ENCODE measurements around the gene PVALEF. TPM values are rescaled to one million over a fixed set of nuclear protein-coding genes. Genes with fewer than 3 reads are reported as not detected.

The PVALEF gene
- total RNA-seq, 1 donor from 2014 or later = not detected

DNA sequence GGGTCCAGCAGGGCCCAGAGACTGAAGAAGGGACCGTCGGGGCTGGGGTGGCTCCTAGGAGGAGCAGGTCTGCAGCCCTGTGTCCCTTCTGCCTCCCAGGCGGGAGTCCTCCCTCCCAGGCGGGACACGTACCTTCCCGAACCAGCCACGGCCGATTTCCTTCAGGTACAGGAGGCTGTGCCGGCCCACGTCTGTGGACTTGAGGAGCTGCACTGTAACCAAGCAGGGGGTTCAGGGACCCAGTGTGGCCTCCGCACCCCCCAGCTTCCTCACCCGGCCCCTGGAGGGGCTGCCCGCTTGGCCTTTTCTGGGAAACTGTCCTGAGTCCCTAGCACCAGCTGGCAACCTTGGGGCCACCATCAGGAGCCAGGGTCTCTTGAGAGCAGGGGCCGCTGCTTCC, 37.0 kb upstream of the PVALEF start:
- ATAC-seq (no peak), DNase-seq (ENCODE audit: low spot score) (no peak)

DNA sequence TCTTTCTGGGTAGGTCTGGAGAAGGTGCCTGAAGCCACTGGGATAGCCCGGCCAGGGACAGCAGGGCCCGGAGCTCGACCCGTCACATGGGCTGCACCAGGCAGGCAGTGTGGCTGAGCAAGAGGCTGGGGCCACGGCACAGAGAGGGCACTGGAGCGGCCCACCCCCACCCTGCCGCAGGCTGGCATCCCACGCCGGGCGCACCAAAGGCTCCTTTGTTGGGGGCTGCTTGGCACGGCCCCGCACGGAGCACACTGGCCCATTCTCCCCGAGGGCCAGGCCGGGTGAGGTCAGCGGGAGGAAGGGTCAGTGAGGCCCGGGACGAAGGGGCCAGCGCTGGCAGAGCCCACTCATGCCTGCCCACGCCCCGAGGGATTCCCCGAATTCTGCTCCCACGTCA, 36.5 kb upstream of the PVALEF start:
- no peak for DNase-seq (ENCODE audit: low spot score)
- no peak for ATAC-seq

DNA sequence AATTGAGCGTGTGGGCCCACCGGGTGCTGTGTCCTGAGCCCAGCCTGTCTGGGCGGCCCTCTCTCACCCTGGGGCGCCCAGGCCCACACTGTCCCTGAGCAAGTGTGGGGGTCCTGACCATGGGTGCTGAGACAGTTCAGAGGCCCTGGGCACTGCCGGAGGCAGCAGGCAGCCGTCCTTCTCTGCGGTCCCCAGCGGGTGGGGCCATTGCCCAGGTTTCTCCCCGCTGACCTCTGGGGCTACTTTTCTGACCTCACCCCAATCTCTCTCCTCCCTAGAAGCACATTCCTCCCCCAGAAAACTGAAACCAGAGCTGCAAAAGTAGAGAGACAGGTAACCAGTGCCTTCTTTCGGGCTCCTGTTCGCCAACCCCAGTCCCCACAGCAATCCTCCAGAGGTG, 36.0 kb upstream of the PVALEF start:
- no peak for ATAC-seq
- no peak for DNase-seq (ENCODE audit: low spot score)

DNA sequence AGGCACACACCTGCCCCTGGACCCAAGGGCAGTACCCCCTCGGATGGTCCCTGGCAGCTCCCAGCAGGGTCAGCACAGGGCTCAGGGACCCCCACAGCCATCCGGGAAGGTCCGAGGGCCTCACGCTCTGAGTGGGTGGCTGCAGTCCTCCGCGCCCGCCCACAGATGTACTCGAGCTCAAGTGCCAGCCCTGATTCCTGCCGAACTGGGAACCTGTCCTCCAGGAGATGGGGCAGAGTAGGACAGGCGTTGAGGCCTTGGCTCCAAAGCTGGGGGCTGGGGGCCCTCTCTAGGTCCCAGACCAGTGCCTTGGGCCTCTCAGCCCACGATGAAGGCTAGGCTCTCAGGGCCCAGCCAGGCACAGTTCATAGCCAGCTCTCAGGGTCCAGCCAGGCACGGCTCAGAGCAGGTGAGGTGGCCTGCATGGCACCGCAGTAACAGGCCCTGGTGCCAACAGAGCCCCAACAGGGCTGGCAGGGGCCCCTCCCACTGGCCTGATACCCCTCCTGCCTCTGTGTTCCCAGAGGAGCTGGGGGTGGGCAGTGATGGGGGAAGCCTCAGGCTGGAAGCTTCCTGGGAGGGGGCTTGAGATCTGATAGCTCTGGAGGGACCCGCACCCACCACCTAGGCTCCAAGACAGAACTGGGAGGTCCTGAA, 35.5 kb upstream of the PVALEF start:
- no peak for DNase-seq (ENCODE audit: low spot score)
- no peak for ATAC-seq

DNA sequence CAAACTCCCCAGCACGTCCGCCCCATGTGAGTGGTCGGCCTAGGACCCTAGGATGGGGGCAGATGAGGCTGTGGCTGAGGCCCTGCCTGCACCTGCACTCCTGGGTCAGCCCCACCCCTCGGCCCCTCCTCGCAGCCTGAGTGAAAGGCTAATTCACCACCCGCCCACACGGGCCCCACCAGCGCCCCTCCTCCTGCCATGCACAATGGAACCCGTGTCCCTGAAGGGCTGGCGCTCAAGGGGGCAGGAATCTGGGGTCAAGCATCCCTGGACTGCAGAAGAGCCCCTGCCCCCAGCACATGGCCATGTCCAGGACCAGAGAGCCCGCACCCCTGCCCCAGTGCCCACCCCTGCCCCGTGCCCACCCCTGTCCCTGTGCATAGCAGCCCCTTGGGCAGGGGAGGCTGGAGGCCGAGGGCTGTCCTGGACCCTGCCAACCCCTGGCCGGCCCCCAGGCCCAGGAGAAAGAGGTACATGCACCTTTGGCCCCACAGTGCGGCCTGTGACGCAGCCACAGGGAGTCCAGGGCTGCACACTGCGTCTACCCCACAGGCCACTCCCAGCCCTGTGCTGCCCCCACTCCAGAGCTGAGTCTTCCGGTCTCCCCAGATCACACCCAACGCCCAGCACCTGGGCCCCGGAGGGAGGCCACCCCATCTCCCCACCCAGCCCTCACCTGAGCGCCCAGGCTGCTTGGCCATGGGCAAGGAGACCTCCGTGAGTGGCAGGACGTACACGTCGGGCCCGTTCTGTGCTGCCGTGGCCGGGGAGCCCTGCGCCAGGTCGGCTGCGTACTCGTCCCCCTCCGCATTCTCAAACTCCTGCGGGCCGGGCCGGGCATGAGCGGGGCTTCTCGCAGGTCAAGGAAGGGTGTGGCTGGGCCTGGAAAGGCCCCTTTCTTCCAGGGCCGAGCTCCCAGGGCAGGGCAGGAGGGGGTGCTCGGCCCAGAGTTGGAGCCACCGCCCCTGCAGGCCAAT, 34.6 kb upstream of the PVALEF start:
- no peak for DNase-seq (ENCODE audit: low spot score)
- ATAC-seq = no peak

DNA sequence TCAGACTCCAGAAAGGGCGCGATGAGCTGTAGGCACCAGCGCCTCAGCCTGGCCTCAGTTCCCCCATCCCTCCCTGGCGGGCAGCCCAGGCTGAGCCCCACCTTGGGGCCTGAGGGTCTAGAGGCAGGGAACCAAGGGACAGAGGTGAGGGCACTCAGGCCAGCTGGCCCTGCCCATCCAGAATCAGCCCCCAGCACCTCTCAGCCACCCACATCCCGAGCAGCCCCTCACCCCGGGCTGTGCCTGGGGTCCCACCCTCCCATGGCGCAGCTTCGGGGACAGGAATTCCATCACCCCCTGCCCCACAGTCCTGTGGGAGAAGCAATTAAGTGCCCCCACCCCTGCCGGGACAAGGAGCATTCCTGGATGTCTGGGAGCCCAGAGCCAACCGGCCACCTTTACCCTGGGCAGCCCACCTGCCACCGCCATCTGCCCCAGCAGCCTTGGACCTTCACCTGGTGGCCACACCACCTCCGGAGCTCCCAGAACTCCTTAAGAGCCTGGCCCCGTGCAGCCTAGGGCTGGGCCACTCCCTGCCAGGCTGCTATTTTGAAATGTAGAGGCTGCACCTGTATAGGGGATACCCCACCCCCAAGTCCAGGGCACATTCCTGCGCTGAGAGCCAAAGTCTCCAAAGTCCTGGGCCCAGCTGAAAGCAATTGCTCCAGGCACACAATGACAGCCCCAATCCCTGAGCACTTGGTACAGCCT, 33.7 kb upstream of the PVALEF start:
- DNase-seq (ENCODE audit: low spot score) (no peak), ATAC-seq (no peak)

DNA sequence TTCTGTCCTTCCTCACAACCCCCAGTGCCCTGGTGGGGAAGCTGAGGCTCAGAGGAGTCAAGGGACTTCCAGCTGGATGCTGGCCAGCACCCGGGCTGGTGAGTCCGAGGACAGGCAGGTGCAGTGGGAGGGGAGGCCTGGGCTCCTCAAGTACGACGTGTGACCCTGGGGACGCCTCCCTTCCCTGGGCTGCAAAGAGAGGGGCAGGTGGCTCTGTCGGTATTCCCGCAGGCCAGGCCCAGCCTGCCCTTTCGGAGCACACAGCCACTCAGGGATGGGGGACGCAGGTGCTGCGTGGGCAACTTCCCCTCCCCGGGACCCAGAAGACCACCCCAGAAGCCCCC, 33.1 kb upstream of the PVALEF start:
- no peak for ATAC-seq
- no peak for DNase-seq (ENCODE audit: low spot score)

DNA sequence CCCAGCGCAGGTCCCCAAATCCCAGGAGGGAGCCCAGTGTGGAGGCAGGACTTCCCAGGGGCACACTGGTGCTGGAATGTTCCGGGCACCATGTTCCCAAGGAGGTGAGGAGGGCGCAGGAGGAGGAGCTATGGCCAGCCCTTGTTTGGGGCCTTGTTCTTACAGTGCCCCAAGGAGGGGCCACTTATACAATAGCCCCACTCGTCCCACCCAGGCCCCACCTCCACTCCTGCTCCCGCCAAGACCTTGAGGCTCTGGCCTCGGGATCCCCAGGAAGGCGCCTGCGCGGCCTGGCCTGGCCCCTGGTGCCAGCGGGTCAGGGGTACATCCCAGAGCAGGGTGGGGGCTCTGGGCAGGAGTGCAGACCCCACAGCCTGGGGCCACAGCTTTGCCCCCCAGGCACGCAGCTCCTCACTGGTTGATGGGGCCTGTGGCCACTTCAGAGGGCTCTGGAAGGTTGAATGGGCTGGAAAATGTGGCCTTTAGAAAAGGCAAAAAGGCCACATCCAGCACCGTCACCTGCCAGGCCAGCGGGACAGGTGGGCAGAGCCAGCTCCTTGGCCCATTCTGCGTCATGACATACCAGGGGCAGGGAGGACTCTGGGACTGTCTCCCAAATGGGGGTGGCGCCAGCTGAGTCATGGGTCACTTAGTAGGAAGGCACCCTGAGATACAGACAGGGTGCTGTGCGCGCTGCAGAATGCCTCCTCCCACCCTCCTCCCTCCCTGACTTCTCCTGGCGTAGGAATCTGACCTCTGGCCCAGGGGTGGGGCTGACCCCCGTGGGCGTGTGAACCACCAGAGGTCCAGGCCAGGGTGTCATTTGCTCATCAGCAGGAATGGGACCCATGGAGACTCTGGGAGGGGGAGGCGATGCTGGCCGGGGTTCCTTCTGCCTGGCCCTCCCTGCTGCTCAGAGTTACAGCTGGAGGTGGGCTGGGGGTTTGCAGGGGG, 32.3 kb upstream of the PVALEF start:
- DNase-seq (ENCODE audit: low spot score) (no peak), ATAC-seq (peak; percentile 58)

DNA sequence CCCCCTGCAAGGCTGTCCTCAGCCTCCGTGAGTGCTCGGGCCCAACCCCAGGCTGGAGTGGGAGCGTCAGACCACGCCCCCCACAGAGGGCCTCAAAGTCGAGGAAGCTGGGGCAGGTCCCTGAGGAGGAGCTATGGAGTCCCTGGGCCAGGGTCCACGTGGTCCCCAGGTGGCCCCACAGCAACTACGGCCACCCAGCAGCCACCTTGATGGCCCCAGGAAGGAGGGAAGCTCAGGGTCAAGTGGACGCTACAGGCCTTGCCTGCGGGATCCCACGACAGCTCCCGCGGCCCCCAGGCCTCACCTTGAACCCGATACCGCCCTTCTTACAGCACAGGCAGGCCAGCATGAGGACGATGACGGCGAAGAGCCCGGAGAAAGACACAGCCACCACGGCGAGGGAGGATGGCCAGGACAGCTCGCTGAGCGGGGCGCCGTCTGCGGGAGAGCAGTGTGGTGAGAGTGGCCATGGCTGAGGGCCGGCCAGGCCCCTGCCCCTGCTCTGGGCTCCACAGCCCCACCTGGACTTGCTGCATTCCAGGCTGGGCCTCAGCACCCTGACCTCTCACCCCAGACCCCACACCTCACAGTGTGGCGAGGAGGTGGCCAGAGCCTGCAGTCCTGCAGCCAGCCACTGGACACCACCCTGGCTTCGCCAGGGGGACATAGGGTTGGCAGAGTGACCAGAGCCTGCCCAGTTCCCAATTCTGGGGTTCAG, 31.1 kb upstream of the PVALEF start:
- DNase-seq (ENCODE audit: low spot score) = no peak
- no peak for ATAC-seq

DNA sequence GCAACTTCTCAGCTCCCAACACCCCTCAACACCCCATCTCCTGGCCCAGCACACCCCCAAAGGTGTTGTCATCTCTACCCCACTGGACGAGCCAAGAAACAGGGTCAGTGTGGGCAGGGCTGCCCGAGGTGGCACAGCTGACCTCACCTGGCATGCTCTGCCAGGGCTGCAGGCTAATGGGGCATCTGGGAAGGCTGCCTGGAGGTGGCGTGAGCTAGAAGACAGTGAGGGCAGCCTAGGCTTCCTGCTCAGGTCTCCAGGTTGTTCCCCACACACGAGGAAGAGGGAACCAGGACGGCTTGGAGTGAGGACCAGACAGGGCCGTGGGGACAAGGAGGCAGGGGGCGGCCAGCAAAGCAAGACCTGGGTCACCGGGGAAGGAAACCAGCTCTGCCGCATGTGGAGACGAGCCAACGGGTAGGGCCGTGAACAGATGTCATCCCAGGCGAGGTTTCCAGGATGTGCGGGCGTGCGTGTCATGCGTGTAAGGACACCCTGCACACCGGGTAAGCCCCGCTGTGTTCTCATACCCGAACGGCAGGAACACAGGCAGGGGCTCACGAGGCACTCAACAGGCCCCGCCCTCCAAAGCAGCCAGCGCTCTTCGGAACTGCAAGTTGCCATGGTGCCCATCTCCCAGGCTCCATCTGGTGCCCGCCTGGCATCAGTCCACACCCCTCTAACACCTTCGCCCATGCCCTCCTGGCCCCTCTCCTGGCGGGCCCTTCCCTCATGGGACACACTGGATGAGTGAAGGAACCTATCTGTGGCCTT, 29.6 kb upstream of the PVALEF start:
- DNase-seq (ENCODE audit: low spot score) = no peak
- no peak for ATAC-seq

DNA sequence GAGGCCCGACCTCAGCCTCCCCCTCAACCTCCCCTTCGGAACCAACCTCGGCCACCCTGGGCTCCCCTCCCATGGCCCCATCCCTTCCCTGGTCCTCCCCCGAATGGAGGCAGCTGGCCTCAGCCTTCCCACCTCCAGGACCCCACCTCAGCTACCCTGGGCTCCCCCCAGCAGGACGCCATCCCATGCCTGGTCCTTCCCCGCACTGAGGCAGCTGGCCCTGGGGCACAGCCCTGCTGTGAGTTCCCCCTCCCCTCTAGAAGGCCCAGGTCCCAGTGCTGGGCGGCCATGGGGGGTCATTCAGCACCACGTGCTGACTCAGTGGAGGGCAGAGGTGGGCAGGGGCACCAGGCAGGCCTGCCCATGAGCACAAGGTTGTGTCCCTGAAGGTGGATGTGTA, 28.9 kb upstream of the PVALEF start:
- DNase-seq (ENCODE audit: low spot score) (no peak), ATAC-seq (no peak)

DNA sequence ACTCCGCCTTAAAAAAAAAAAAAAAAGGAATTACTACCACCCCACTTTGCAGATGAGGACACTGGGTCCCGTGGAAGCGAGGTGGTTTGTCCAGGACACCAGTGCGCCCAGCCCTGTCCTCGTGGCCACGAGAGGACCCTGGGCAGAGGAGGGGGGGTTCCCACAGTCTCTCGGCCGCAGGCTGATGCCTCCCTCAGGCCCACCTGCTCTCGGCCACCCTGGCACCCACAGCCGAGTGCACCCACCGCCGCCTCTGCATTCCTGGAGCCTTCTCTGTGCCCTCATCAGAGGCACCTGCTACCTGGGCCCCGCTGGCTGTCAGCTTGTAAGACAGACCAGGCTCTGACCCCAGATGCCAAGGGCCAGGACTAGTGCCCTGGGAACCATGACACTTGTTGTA, 28.1 kb upstream of the PVALEF start:
- ATAC-seq (no peak), DNase-seq (ENCODE audit: low spot score) (no peak)

DNA sequence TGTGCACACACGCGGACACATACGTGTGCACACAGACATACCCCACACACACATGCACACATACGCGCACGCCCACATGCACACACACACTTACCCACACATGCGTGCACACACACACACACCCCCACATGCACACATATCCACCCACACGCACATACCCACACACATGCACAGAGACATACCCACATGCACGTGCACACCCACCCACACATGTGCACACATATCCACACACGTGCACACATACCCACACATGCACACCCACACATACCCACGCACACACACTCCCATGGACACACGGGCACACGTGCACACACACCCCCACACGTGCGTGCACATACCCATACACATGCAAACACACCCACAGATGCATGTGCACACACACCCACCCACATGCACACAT, 27.2 kb upstream of the PVALEF start:
- no peak for DNase-seq (ENCODE audit: low spot score)
- ATAC-seq = no peak

DNA sequence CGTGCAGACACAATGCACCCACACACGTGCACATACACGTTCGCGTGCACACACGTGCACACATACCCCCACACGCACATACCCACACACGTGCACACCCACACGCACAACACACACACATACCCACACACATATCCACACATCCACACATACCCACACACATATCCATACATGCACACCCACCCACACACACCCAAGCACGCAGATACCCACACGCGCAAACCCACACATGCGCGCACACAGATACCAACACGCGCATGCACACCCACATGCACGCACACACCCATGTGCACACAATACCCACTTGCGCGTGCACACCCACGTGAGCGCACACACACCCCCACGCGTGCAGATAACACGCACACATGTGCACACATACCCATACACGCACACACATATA, 26.8 kb upstream of the PVALEF start:
- DNase-seq (ENCODE audit: low spot score) (no peak), ATAC-seq (no peak)

DNA sequence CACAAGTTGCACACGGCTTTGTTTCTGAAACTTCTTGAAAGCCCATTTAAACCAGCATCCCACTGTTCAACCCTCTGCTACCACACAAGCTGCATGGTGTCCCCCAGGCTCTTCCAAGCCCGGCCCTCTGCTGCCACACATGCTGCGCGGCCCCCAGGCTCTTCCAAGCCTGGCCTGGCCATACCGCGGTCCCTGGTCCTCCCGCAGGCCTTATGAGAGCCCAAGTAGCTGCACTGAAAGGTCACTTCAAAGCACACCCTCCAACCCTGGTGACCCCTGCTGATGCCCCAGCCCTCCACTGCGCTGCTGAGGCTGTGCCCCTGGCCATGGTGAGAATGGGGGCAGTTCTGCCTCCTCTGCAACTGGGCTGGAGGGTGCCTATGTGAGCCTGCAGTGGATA, 25.9 kb upstream of the PVALEF start:
- ATAC-seq = no peak
- DNase-seq (ENCODE audit: low spot score) = no peak

DNA sequence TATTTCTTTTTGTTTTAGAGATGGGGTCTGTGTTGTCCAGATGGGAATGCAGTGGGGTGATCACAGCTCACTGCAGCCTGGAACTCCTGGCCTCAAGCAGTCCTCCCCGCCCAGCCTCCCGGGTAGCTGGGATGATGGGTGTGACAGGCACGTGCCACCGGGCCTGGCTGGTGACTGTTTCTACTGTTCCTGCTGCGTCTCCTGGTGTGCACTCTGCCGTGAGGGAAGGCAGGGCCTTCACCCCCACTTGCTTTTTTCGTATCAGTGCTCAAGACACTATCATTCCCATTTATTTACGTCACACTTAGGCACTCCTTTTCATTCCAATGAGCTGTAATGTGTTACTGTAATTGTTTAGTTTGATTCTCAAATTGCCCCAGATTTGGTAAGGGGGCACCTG, 25.3 kb upstream of the PVALEF start:
- DNase-seq (ENCODE audit: low spot score) (no peak), ATAC-seq (no peak)

DNA sequence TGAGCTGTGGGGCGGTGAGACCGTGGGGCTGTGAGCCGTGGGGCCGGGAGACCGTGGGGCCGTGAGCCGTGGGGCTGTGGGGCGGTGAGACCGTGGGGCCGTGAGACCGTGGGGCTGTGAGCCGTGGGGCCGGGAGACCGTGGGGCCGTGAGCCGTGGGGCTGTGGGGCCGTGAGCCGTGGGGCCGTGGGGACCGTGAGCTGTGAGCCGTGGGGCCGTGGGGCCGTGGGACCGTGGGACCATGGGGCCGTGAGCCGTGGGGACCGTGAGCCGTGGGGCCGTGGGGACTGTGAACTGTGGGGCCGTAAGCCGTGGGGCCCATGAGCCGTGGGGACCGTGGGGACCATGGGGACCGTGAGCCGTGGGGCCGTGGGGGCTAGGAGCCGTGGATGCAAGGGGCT, 24.6 kb upstream of the PVALEF start:
- DNase-seq (ENCODE audit: low spot score) (no peak), ATAC-seq (no peak)

DNA sequence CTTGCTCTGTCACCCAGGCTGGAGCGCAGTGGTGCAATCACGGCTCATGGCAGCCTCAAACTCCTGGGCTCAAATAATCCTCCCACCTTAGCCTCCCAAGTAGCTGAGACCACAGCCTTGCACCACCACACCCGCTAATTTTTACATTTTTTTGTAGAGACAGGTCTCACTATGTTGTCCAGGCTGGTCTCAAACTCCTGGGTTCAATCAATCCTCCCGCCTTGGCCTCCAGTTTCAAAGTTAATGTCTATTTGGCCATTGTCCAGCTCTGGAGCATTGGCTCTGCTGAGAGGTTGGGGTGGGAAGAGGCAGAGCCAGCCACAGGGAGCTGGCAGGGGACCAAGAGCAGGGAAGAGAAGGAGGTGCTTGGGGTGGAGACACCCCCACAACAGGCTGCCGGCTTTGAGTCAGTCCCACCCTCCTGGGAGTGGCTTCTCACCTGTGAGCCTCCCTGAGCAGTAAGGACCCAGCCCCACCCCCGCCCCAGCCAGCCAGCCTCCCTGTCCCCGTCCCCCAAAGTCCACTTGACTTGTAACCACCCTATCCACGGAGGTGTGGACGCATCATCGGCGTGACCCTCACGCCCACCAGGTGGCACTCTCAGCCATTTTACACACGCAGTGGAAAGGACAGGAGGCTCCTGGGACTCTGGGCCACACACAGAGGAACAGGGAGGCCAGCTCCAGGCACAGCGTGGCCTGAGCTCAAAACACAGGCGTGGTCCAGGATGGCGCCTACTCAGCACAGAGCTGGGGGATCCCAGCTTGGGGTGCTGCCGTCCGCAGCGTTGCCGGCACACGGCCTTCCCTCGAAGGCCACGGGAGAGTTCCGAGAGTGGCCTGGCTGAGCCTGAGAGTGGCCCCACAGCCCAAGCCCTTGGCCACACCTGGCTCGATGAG, 22.8 kb upstream of the PVALEF start:
- peak; percentile 96 for ATAC-seq
- peak; percentile 78 for DNase-seq (ENCODE audit: low spot score)

All from left lobe of liver (tissue), 2 donors.